Right atrium auricular region (tissue), 2 donors: ENCODE results near the gene UGT2B28. TPM values are rescaled to one million over a fixed set of nuclear protein-coding genes. Genes with fewer than 3 reads are reported as not detected.
"Not testable (repeated sequence)": the region's sequence is repeated elsewhere in the genome, so short reads cannot be mapped to it uniquely, and the experiment has no call there.

Experiments used
- DNase-seq: peaks from one replicate; pipeline ENCODE4 v3.0.0-alpha.2; 2019; ENCODE audit warnings: low spot score
- H3K27ac ChIP-seq, 2 donors: fragments of 200-600 bp; sonication (generic); 1 replicate in 1 of 2; 2 replicates in 1 of 2; pipeline ENCODE4 v1.5.1; 2016 to 2019
- H3K27me3 ChIP-seq, 2 donors: fragments of 200-600 bp; sonication (generic); one replicate each; pipeline versions ENCODE4 v1.5.1 to v1.6.0; 2017 to 2019
- H3K36me3 ChIP-seq: fragments of 200-600 bp; sonication (generic); one replicate; pipeline ENCODE4 v1.5.1; 2016
- H3K4me1 ChIP-seq, 2 donors: fragments of 200-600 bp; sonication (generic); one replicate each; pipeline versions ENCODE4 v1.5.1 to v1.6.0; 2017 to 2019
- H3K4me3 ChIP-seq, 2 donors: fragments of 200-600 bp; sonication (generic); 1 replicate in 1 of 2; 2 replicates in 1 of 2; pipeline ENCODE4 v1.5.1; 2017 to 2019; ENCODE audit warnings: mild to moderate bottlenecking in 1 of 2, moderate library complexity in 1 of 2
- H3K9me3 ChIP-seq, 2 donors: fragments of 200-600 bp; sonication (generic); one replicate each; pipeline ENCODE4 v1.5.1; 2019
- CTCF ChIP-seq, 2 donors: fragments of 200-600 bp; sonication (generic); IDR thresholded peaks; one replicate each; pipeline ENCODE4 v1.5.1; 2019; ENCODE audit warnings: antibody characterized with exemption in 2 of 2
- total RNA-seq, 2 donors: library from RNA; depleted of rRNA; stranded (reverse); fragments of >200 nt; gene quantifications; one replicate each; pipeline ENCODE4 v1.1.0, GENCODE V29; 2016

Gene UGT2B28
- total RNA-seq, result not detected

GRCh38 chr4:69280081-69280480, at the start of gene UGT2B28:
Gene UGT2B28 (plus strand): TSS chr4:69280475. CDS start chr4:69280501, 26 bp downstream.
- not testable (repeated sequence) for H3K27ac ChIP-seq, H3K27me3 ChIP-seq, H3K9me3 ChIP-seq, H3K4me3 ChIP-seq, DNase-seq, H3K4me1 ChIP-seq, H3K36me3 ChIP-seq

GRCh38 chr4:69239092-69239491, 41.2 kb upstream of the UGT2B28 start:
- peaks cover 0 to 9% of the 10 kb centered on the region in 2 donors for H3K9me3 ChIP-seq
- H3K27ac ChIP-seq, result no peak overlapping the region
- DNase-seq, result no peak
- H3K27me3 ChIP-seq, result no peaks in the 10 kb centered on the region
- H3K4me1 ChIP-seq, result no peaks in the 10 kb centered on the region
- no peaks in the 10 kb centered on the region for H3K36me3 ChIP-seq
- no peak for TF ChIP-seq CTCF (IDR thresholded peaks at IDR 0.05)
- H3K4me3 ChIP-seq, result no peak overlapping the region

DNA sequence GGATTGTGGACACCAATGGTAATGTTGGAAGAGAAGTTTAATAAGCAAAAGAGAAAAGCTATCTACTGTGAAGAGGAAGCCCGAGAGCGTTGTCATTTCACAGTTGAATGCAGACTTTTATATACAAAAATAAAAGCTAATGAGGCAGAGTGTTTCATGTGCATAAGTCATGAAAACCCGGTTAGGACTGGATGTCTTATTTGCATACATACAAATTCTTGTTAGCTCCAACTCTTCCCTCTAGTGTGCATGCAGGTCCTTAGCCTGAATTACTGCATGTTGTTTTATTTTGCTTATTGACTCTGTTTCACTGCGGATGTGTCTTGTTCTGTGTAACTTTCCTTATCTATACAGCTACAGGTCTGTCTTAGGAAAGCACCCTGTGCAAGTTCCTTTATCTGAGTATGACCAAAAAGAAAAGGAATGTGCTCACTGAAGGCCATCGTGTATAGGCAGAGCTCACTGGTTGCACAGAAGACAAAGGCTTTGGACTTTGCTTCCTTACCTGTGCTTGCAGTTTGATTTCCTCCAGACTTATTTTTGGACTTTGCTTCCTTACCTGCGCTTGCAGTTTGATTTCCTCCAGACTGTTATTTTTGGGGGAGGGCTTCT, 40.6 kb upstream of the UGT2B28 start:
- TF ChIP-seq CTCF (IDR thresholded peaks at IDR 0.05), result no peak
- Histone ChIP-seq H3K27ac (no peak overlapping the region), H3K4me1 (no peaks in the 10 kb centered on the region), H3K9me3 (peaks cover 0 to 9% of the 10 kb centered on the region in 2 donors), H3K4me3 (no peak overlapping the region), H3K36me3 (no peaks in the 10 kb centered on the region), H3K27me3 (no peaks in the 10 kb centered on the region)
- DNase-seq, result no peak

- not testable (repeated sequence) for H3K36me3 ChIP-seq, DNase-seq, H3K4me1 ChIP-seq, H3K27ac ChIP-seq, H3K9me3 ChIP-seq, H3K27me3 ChIP-seq, H3K4me3 ChIP-seq
Measured at GRCh38 chr4:69240787-69241186, 39.5 kb upstream of the UGT2B28 start.

GRCh38 chr4:69241746-69242145, 38.5 kb upstream of the UGT2B28 start:
- not testable (repeated sequence) for H3K36me3 ChIP-seq, H3K4me3 ChIP-seq, H3K27ac ChIP-seq, H3K9me3 ChIP-seq, H3K27me3 ChIP-seq, H3K4me1 ChIP-seq, DNase-seq

DNA sequence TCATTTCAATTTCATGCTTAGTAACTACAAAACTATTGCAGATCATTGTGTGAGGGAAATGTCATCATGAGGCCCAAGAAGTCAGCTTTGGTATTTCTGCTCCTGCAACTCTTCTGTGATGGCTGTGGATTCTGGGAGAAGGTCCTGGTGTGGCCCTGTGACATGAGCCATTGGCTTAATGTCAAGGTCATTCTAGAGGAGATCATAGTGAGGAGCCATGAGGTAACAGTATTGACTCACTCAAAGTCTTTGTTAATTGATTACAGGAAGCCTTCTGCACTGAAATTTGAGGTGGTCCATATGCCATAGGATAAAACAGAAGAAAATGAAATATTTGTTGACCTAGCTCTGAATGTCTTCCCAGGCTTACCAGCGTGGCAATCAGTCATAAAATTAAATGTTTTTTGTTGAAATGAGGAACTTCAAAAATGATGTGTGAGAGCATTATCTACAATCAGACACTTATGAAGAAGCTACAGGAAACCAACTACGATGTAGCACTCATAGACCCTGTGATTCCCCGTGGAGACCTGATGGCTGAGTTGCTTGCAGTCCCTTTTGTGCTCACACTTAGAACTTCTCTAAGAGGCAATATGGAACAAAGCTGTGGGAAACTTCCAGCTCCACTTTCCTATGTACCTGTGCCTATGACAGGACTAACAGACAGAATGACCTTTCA, 37.6 kb upstream of the UGT2B28 start:
- H3K9me3 ChIP-seq, H3K4me1 ChIP-seq, H3K4me3 ChIP-seq, H3K36me3 ChIP-seq, H3K27me3 ChIP-seq, H3K27ac ChIP-seq, DNase-seq: not testable (repeated sequence)

DNA sequence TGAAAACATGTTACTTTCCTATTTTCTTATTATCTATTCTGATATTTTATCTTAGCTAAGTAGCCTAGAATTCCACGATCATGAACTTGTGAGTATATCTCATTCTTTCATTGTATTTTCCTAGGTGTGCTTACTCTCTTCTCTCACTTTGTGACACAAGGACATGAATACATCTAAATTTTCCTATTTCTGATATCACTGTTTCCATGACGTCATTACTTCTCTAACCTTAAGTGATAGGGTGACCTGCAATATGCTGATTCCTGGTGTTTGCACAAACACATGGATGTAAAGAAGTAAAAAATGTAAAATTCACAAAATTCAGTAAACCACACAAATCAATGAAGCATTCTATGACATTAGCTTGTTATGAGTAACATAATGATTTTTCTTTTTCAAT, 29.4 kb upstream of the UGT2B28 start:
- not testable (repeated sequence) for H3K27ac ChIP-seq, H3K9me3 ChIP-seq, H3K27me3 ChIP-seq, H3K4me3 ChIP-seq, DNase-seq, H3K4me1 ChIP-seq, H3K36me3 ChIP-seq

DNA sequence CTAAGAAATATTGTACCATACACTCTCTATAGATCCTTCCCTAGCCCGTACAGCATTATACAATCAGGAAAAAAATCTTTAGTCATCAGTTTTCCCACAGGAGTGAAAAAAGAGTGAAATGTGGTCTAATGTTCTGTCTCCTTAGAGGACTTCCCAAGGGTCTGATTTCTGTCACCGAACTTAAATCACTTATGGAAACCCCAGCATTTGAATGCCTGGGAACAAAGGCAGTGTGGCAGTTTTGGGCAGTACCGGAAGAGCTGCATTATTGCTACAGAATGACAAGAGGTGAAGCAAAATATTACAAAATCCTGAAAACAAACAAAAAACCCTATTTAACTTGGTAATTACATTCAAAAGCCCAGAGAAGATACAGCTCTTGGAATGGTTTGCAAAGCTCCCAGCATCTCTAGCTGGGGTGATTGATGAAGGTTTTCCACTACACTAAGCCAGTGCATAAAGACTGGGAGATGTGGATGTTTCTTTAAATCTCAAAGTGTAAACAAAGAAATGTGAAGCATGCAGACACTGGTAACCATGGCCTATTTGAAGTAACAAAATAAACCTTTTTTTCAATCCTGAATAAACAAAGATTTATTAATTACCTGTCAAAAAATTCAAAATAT, 27.0 kb upstream of the UGT2B28 start:
- H3K27me3 ChIP-seq, H3K36me3 ChIP-seq, H3K9me3 ChIP-seq: not testable (repeated sequence)

DNA sequence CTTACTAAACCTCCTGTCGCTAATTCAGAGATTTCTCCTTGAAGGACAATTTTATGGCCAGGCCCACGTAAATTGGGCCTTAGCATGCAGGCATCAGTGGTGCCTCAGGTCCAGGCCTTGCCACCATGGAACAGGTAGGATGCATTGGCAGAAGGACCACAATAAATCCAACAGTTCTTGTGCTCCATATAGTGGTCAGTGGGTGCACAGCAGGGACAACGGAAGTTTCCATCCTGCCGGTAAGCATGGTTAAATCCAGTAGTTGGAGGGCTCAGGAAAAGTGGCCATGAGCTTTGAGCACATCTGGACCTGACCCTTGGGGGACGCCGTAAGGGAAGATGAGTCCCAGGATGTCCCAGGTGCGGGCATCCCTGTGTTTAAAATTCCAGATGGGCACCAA, 11.7 kb upstream of the UGT2B28 start:
- not testable (repeated sequence) for H3K27ac ChIP-seq, H3K36me3 ChIP-seq, H3K9me3 ChIP-seq, H3K4me1 ChIP-seq, H3K27me3 ChIP-seq, DNase-seq, H3K4me3 ChIP-seq

More for the DNA sequence above, 27.0 kb upstream of the UGT2B28 start:
- not testable (repeated sequence) for DNase-seq, H3K4me1 ChIP-seq, H3K27ac ChIP-seq, H3K4me3 ChIP-seq

DNA sequence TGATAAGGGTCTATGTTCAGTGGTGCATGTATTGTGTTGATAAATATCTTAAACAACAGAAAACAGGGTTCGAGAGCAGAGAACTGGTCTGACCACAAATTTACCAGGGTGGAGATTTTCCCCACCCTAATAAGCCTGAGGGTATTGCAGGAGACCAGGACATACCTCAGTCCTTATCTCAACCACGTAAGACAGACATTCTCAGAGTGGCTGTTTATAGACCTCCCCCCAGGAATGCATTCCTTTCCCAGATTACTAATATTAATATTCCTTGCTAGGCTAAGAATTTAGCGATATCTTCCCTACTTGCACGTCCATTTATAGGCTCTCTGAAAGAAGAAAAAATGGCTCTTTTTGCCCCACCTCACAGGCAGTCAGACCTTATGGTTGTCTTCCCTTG, 16.1 kb downstream of the UGT2B28 start:
- H3K9me3 ChIP-seq, DNase-seq, H3K4me3 ChIP-seq, H3K27me3 ChIP-seq, H3K27ac ChIP-seq, H3K36me3 ChIP-seq, H3K4me1 ChIP-seq: not testable (repeated sequence)

- H3K27ac ChIP-seq, DNase-seq, H3K4me3 ChIP-seq, H3K4me1 ChIP-seq, H3K27me3 ChIP-seq, H3K9me3 ChIP-seq, H3K36me3 ChIP-seq: not testable (repeated sequence)
Measured at GRCh38 chr4:69308426-69309033, 28.3 kb downstream of the UGT2B28 start.

- H3K36me3 ChIP-seq, H3K9me3 ChIP-seq, H3K27me3 ChIP-seq, DNase-seq, H3K27ac ChIP-seq, H3K4me3 ChIP-seq, H3K4me1 ChIP-seq: not testable (repeated sequence)
Measured at GRCh38 chr4:69309549-69310076, 29.3 kb downstream of the UGT2B28 start.
